HL-60/S4 treated with retinoic acid at 250 ng/mL for 4 days and 3 days (cell line): ENCODE data around the gene RANBP3.

ENCODE experiments used
- in situ Hi-C: fragments of 300-500 bp; cut with MboI; formaldehyde crosslinking; loops from 2 replicates; pipeline ENCODE4 v1.7.0; 2022; ENCODE audit warnings: low sequenced_read_pairs

RANBP3 gene

GRCh38 chr19:5932146-5932545 lies 45.8 kb downstream of the RANBP3 start:
- in situ Hi-C loops: no loop called here

GRCh38 chr19:5931251-5931650 lies 46.7 kb downstream of the RANBP3 start:
- in situ Hi-C loops: no loop called here

DNA sequence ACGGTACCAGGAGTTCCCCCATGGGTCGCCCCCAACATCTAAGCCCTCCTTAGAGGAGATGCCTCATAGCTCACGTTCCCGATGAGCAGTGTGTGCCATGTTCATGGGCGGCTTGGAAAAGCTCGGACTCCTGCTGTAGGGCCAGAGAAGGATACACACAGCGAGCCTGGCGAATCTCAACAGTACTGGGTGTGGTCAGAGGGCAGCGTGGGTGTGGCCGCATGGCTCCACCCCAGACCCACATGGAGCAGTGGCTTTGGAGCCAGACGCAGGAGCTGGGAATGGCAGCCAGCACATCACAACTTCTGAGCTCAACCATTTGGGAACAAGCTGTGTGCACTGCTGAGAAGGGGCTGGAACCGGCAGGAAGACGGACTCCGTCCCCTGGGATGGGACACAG lies 48.3 kb downstream of the RANBP3 start:
- in situ Hi-C loops: no loop called here

DNA sequence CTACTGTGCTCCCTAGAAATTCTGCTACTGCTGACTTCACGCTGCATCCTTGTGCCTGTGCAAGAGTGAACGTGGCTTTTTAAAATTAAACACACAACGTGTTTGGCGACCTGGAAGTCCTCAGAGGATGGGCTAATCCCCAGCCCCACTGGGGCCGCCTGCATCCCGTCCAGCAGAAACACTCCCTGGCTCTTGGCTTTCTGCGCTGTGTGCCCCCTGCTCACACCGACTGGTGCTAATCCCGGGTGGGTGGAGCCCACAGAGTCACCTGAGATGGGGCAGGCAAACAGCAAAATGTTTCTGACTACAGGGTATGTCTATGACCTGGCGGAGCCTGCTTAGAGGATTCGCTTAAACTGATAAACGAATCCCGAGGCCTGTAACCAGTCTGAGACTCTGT lies 48.8 kb downstream of the RANBP3 start:
- in situ Hi-C loops: no loop called here

DNA sequence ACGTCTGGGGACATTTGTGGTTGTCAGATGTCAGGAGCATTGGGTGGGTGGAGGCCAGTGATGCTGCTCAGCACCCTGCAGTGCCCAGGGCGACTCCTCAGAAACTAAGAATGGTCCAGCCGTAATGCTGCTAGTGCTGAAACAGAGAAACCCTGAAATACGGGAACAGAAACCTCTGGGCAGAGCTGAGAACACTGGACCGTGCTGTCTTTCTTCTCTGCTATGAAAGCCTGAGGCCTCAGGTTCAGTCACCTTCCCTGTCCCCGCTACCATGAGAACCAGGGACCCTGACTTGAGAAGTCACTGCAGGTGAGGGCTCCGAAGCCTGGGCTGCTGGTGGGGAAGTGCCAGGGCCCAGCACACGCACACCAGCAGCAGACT lies 50.5 kb downstream of the RANBP3 start:
- in situ Hi-C loops: no loop called here

DNA sequence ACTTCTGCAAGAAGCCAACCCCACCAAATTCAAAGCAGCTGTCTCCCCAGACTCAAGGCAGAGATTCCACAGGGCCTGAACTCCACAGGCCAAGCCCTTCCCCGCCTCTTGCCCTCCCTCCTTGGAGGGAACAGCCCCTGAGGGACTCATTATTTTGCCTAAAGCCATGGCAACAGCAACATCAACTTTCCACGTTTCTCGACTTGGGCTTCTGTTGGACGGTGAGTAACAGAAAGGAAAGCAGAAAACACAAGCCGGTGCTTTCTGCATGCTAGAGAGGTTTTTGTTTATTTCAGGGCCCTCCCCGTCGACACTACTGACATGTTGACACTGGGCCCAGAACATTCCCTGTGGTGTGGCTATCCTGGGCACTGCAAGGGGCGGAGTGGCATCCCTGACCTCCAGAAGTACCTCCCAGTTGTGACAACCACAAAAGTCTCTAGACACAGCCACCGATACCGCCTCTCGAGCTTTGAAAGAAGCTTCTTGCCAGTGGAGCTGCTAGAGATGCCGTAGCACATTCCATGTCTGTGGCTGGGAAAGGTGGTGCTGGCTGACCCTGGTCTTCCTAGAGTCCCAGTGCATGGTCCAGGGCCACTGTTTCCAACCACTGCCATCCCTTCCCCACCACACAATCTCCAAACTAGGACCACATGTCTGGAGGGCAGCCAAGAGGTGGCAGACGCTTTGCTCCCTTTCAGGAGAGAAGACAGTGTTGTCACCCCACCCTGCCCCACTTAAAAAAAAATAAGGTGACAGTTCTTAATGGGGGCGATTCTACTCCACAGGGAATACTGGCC lies 51.1 kb downstream of the RANBP3 start:
- in situ Hi-C loops: no loop called here

- in situ Hi-C loops: no loop called here
These were observed 52.0 kb downstream of the RANBP3 start for GRCh38 chr19:5925830-5926427.

- in situ Hi-C loops: no loop called here
These were observed 54.6 kb downstream of the RANBP3 start for GRCh38 chr19:5923356-5923755.

DNA sequence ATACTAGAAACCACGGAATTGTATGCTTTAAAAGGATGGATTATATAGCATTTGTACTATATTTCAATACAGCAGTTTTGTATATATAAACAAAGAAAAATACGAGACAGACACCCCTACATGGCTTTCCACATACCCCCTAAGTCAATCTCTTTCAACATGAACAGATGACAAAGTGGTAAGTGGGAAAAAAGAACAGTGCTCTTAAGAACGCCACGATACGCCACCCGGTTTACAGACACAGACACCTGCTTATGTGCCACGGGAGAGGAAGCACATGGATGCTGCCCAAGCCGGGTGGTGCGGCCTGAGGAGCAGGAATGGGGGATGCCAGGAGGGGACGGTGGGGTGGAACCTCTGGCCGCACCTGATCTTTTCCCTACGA lies 55.8 kb downstream of the RANBP3 start:
- in situ Hi-C loops: no loop called here

DNA sequence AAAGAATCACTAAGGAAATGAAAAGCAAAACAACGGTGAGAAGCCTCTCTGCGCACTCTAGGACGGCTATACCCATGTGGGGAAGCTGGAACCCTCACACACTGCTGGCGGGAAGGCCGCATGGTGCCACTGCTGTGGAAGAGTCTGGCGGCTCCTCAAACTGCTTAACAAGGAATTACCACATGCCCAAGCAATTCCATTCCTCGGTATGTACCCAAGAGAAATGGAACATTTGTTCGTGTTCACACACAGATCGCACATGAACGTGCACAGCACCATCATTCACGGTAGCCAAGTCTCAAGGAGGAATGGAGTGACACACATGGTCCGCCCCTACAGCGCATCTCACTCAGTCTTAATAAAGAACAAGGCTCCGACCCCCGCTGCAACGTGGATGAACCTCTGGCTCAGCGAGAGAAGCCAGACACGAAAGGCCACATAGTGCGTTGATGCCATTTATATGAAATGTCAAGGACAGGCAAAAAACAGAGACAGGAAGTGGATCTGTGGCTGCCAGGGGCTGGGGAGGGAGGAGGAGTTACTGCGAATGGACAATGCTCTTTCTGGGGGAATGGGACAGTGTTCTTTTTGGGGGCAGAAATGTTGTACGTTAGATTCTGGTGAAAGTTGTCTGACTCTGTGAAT lies 56.3 kb downstream of the RANBP3 start:
- in situ Hi-C loops: no loop called here

DNA sequence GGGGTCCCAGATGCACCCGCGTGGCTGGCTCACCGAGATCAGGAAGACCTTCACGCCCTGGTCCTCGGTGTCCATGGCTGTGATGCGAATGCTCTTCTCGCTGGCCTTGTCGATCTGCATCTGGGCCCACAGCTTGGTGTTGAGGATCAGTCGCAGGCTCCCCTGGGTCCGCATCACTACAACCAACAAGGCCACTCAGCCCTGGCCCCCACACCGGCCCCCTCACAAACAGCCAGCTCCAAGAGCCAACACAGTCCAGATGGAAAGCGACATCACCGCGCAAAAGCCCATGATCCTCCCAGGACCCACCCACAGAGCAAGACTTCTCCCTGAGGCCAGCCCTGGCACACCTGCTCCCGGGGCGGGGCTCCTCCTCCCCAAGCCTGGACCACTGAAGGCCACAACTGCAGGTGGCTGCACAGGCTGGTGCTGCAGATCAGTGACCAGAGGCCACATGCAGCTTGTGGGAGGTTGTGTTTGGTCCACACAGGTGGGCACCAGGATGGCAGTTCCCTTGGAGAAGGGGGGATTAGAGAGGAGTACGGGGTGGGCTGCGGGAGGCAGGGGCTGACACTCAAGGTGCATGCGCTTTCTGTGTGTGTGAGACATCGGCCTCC lies 59.4 kb downstream of the RANBP3 start:
- in situ Hi-C loops: no loop called here

DNA sequence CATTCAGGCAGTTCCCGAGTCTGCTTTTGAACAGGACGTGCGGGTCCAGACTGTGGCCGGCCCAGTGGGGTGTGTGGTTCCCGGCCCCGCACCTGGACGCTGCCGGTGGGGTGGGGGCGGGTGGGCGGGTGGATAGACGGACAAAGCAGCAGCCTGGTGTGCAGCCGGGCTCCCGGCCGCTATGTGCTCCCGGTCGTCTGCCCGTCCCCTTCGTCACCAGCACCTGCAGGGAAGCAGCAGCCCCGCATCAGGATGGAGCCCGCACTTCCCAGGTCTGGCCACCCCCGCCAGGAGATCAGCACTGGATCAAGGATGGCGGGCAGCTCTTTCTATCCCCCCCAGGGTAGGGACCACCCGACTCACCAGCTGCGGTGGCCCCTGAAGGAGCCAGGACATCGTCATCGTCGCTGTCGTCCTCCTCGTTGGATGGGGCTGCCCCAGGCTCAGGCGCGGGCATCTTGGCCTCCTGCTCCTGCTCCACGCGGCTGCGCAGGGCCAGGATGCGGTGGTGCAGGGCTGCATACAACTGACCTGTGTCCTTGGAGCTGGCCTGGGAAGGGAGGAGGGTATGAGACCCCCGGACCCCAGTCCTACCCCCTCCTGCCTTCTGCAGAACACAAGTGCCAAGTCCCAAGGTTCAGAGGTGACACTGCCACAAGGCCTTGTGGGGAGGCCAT lies 60.4 kb downstream of the RANBP3 start:
- in situ Hi-C loops: no loop called here

GRCh38 chr19:5916181-5916708 lies 61.7 kb downstream of the RANBP3 start:
- in situ Hi-C loops: no loop called here

DNA sequence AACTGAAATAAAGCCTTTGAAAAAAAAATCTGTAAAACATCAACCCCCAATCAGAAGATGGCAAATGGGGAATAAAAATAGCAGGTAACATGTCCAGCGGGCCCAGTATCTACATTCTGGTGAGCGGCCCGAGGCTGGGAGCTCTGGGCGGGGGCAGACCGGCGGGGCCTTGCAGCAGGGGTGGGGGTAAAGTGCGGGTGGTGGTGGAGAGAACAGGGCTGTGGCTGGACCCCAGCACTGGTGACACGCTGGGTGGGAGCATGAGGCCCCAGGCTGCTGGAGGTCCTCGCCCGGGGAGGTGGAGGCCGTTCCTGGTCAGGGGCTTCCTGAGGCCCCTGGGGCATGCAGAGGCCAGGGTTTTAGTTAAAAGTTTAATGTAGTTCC lies 62.2 kb downstream of the RANBP3 start:
- in situ Hi-C loops: no loop called here

DNA sequence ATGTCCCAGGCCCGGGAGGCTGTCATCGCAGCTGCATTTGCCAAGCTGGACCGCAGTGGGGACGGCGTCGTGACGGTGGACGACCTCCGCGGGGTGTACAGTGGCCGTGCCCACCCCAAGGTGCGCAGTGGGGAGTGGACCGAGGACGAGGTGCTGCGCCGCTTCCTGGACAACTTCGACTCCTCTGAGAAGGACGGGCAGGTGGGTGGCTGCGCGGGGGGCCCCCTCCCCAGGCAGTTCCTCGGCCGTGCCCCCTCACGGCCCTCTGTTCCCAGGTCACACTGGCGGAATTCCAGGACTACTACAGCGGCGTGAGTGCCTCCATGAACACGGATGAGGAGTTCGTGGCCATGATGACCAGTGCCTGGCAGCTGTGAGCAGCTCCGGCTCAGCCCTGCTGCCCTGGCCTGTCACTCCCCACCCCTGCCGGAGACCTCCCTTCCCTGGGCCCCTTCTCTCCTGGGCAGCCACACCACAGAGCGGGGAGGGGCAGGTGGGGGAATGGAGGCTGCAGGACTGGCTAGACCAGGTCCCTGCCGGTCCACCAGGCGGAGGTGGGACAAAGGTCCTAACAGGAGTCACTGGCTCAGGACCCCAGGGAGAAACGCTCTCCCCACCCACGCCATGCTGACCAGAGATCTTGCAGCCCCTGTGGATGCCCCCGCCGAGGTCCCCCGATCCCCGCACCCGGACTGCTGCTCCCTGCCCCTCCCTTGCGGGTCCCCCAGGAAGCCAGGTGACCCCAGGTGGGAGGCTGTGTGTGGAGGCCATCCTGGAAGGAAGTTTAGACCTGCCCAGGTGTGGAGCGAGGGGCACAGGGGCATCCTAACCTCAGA lies 62.8 kb downstream of the RANBP3 start:
- in situ Hi-C loops: no loop called here

DNA sequence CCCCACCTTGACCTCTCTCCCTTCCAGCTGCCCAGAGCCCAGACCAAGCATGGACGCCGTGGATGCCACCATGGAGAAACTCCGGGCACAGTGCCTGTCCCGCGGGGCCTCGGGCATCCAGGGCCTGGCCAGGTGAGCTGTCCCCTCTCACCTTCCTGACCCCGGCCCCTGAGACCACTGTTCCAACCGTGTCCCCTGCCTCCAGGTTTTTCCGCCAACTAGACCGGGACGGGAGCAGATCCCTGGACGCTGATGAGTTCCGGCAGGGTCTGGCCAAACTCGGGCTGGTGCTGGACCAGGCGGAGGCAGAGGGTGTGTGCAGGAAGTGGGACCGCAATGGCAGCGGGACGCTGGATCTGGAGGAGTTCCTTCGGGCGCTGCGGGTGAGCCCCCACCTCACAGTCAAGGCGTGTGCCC lies 63.6 kb downstream of the RANBP3 start:
- in situ Hi-C loops: no loop called here

DNA sequence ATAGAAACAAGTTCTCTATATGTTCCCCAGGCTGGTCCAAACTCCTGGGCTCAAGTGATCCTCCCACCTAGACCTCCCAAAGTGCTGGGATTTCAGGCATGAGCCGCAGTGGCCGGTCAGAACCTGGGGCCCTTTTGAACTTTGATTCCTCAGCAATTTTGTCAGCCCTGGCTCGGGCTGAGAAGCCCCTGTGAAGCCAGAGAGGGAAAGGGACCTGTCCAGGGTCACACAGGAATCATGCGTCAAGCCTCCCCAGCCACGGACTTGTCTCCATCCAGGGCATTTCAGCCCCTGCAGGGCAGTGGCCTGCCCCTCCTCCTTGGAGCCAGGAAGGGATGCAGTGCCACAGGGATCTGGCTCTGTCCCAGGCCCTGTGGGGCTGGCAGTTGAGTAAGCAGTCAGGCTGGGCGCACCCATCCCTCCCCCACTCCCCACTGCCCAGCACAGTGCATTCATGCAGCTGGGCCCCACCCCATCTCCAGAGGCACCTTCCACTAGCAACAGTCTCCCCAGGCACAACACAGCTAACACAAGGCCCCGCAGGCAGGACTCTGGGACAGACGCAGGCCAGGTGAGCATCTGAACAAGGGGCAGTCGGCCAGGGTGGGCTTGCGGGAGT lies 64.1 kb downstream of the RANBP3 start, which contains the start of gene CAPS:
Gene CAPS, plus strand, starts transcription at position 516 of the 619 bp plus-strand sequence. CDS start 153 bp downstream, outside the sequence.
- in situ Hi-C loops: no loop called here

DNA sequence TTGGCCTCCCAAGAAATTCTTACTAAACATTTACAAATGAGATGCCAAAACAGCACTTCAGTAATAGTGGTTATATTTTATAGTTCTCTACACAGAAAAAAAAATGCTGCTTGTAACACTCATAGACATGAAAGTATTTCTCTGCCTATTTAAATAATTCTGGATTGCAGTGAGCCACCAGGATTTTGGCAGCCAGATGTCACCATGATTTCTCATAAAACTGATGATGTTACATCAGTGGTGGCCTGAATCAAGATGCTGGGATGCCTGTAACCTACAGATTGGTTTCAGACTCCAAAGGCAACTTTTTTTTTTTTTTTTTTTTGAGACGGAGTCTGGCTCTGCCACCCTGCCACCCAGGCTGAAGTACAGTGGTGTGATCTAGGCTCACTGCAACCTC lies 66.6 kb downstream of the RANBP3 start:
- in situ Hi-C loops: no loop called here

GRCh38 chr19:5910638-5910907 lies 67.4 kb downstream of the RANBP3 start:
- in situ Hi-C loops: no loop called here
